GM21526 (cell line): ENCODE measurements around the gene SCD5.

Experiments
- ATAC-seq: cut with Tn5 transposase; IDR thresholded peaks from one replicate; pipeline ENCODE4 v1.9.1; 2021; ENCODE audit warnings: moderate library complexity; ENCODE audit not compliant: unreplicated experiment, low FRiP score

Gene SCD5

DNA sequence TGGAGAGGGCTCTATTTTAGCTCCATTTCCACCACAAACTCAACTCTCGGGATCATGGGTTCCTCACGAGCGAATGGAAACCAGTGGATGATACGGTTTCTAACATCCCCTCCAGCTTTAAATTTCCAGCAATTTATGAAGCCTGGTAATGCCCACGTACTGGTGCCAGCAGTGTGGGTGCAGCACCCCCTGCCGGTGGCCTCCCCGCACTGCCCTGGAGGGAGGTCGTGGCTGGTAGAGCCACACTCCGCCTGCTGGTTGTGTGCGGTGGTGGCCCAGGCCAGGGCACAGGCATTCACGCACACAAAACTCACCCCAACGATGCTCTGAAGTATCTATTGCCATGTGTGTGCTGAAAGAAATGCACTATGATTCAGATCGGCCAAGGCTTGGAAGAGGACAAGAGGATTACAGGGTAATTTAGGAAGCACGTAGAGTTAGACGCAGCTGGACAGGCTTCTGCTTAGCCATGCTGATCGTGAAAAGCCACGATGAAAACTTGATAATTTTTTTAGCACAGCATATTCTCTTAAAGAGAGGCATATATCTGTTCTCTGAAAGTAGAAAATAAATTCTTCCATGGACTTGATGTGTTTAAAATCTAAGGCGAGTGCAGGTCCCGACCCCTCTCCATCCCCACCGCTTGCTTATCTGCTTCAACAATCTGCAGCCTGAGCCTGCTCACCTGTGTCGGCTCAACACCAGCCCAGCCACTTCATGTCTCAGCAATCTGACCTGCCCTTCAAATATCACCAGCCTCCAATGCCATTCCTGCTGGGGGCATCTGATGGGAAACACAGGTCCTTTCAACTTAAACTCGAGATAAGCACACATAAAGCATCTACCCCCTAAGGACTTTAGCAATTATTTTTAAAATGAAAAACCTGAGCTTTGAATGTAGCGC, 59.1 kb downstream of the SCD5 start:
- peak; percentile 99 for ATAC-seq

DNA sequence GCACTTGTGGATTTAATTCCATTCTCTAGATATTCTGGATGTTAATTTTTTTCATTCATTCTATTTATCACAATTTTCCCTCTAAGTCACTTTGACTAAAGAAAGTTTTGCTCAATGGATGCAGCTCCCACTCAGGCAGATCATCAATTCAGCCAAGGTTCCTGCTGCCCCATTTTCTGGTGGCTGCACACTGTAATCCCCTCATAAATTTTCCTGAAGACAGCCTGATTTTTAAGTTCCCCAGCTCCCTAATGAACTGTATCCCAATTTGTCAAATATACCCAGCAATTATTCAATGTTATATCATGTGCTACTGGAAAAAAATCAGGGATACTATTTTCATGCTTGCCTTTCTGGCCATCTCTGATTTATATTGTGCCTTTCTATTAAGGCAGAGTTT, 61.2 kb downstream of the SCD5 start:
- no peak for ATAC-seq

DNA sequence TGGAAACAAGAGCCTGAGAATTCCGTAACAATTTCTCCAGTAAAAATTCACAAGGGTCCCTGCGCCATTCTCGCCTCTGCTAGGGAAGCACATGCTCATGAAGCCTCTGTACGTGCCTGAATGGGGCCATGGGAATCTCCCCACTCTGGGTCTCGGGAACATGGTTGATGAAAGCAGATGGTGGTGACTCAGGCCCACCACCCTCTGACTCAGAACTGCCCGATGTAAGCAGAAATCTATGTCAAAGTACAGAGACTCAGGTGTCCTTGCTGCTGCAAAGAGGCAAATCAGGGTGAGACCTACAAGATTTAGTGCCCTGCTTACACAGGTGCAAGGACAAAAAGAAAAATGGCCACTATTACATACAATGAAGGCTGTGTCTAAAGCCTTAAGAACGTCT, 65.0 kb downstream of the SCD5 start:
- ATAC-seq: no peak

DNA sequence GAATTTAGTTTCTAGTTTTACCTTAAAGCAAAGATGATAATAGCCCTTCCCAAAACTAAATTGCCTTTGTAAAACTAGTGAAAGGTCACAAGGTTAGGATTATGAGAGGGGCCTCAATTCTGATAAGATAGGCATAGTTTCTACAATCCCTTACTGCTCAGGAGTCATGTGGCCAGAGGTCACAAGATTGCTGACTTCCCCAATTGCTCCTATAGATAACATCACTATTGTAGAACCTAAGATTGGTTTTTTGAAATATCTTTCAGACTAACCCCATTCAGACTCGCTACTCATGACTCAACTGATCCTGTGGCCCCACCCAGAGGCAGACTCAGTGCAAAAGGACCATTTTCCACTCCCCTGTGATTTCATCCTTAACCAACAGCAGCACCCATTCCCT, 70.3 kb downstream of the SCD5 start:
- ATAC-seq: no peak

DNA sequence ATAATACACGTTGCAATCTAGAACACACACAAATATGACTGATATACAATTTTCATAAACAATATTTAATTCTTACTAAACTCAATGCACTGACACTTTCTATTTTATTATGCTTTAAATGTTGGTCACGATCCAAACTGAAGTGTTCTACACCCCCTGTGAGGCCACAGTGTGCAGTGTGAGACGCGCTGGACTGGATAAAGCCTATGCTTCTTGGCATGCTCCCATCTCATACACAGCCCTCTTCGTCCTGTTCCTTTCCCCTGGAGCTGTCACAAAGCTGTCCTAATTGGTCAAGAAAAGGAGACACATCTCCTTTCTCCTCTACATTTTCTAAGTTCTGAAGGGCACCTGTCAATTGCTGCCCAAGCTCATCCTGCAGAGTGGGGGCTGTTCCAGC, 72.0 kb downstream of the SCD5 start:
- no peak for ATAC-seq

DNA sequence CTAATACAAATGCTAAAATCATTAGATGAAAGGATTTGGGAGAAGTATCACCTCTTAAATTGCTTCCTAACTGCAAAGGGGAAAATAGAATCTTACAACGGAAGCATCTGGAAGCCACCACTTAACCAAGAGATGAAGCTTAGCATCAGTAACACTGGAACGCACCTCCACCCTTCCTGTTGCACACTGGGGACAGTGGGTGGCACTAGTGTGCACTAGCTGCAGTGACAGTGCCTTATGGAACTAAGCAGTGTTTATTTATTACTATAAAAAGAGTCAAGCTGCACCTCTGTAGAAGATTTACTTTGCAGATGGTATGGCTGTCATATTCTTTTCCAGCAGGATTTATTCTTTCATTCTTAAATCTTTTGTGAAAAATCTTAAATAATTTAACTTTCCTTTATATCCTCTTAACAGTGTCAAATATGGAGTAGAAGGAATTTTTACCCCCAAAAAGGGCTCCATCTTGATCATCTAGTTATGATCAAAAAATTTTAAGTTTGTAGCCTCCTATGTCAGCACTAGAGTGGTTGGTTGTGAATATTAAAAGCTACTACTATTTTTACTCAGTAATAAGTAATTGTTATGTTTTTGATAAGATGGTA, 76.7 kb downstream of the SCD5 start:
- ATAC-seq: no peak

DNA sequence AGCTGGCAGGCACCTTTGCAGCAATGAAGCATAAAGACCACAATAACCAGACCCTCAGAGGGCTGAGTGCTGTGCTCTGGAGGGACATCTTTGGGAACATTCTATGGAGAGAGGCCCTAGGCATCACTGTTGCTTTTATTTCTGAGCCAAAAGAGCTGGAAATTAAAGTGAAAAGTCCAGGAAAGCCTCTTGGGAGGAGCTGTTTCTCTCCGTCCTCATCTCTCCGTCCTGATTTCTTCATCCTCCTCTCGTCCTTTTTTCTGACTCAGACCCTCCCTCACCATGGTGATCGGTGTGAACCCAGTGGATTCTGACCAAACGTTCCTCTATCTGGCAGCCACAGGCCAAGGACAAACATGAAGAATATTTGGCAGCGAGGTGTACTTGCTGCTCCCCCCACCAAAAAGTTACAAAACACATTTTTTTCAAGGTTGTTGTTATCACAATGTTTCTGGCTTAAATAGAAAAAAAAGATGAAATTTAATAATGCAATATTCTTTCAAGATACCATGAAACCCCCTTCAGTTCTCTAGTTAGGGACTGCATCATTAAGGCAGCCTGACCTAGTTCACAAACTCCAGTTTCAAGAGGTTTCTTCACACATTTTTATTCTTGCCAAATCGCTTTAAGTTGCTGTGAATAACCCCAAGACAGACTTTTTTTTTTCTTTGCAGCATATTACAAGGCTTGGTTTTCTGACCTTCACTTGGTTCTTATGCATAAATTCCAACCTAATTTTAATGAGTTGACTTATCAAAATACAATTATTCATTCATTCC, 80.2 kb downstream of the SCD5 start:
- ATAC-seq: no peak

DNA sequence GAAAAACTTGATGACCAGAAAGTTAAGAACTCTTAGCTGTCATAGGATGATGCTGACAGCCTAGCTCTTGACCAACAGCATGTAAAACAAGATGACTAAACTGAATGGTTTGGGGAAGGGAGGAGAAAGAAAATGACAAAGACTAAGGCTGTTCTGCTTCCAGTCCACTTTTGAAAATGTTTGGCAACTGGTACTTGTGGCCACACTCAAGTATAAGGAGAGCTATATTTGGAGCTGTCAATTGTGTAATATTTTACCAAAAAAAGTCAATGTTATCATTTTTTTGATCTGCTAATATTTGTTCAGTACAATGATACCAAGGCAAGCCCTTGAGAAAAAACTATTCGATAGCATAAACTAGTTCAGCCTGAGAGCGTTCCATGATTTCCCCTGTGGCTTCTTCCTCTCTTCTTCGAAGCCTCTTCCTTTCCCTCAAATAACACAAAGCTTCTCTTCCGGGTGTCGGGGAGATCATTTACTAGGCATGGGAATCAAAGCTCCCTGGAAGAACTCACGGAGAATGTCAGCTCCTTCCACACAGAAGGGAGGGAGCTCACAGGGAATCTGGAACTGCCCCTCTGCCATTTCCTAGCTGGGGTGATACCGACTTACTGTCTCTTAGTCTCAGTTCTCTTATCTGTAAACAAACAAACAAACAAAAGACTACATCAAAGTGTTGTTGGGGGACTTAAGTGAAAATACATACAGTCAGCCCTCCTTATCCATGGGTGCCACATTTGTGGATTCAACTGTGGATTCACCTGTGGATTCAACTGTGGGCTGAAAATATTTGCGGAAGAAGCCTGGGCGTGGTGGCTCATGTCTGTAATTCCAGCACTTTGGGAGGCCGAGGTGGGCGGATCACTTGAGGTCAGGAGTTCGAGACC, 82.6 kb downstream of the SCD5 start:
- no peak for ATAC-seq

DNA sequence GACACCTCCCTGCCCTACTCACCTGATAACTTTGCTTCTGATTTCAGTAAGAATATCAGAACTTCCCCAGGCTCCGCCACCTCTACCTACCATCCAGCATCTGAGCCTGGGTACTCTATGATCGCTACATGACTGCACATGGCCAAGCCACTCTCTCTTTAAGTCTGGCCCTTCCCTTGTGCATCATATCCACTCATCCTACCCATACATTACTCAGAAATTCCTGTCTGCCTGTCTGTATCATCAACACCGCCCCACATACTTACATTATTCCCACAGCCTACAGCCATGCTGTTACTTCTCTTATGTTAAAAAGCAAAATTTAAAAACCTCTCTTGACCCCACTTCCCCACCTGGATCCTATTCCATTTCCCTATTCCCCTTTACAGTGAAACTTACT, 84.7 kb downstream of the SCD5 start:
- ATAC-seq: no peak

DNA sequence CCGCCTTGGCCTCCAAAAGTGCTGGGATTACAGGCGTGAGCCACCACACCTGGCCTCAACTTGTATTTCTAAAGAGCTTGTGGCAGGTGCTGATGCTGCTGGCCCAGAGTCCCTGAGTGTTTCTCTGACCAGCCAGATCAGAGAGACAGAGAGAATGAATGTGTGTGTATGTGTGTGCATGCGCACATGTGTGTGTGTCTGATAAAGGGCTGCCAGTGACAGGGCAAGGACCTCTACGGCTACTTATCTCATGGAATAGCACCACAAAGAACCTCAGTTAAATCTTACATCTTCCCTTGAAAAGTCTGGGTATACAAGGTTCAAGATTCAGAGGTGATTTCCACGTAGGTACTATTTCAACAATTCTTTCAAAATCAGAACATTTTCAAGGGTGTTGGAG, 86.0 kb downstream of the SCD5 start:
- ATAC-seq: no peak

DNA sequence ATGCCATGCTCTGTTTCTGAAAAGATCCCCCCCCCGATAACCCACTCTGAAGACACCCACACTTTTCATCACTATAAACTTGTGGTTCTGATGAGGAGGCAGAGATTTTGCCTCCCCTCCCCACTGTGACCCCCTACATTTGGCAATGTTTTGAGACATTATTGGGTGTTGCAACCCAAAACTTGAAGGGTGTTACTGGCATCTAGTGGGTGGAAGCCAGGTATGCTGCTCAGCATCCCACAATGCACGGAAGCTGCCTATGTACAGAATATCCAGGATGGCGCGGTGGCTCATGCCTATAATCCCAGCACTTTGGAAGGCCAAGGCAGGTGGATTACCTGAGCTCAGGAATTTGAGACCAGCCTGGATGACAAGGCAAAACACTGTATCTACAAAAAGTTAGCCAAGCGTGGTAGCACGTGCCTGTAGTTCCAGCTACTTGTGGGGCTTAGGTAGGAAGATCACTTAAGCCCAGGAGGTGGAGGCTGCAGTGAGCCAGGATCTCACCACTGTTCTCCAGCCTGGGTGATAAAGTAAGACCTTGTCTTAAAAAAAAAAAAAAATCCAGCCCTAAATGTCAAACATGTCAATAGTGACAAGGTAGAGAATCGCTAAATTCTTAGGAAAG, 87.3 kb downstream of the SCD5 start:
- ATAC-seq: no peak

DNA sequence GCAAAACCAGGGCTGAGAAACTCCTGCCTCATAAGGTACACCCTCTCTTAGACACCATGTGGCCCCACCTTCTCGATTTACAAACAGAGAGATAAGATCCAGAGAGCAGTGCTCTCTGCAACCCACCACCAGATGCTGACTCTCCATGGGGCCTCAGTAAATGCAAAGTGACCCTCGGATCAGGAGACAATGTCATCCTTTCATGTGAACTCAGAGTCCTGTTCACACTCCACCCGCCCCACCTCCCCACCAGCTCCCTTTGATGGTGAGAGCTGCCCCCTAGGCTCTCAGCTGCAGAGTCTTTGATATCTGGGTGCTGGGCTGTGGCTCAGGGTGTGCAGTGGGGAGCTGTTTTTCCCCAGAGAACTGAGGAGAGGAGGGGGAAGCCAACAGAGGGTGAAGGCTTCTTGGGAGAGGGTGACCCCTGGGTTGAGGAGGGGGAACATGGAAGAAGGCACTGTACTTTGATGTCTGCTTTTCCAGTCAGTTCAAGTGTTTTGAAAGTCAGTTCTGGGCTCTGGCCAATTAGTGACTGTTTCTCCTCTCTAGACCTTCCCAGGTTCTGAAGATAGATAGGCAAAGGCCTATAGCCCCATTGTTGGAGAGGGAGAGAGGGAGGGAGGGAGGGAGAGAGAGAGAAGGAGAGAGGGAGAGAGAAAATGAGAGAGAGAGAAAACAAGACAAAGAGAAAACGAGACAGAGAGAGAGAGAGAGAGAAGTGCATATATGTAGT, 88.2 kb downstream of the SCD5 start:
- no peak for ATAC-seq

DNA sequence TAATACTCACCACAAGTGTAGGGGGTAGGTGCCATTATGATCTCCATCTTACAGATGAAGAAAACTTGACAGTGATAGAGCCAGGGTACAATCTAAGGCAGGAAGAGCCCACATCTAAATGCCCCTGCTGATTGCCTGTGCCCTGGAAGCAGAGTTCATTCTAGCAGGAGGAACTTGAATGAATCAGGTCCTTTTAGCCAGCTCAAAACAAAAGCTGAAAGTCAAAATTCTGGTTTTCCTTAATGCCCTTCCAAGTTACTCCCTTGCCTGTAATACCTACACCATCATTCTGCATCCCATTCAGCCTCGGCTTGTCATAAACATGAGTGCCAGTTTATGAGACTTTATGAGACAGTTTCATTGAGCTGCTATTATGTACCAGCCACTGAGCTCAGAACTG, 89.6 kb downstream of the SCD5 start:
- ATAC-seq: no peak

DNA sequence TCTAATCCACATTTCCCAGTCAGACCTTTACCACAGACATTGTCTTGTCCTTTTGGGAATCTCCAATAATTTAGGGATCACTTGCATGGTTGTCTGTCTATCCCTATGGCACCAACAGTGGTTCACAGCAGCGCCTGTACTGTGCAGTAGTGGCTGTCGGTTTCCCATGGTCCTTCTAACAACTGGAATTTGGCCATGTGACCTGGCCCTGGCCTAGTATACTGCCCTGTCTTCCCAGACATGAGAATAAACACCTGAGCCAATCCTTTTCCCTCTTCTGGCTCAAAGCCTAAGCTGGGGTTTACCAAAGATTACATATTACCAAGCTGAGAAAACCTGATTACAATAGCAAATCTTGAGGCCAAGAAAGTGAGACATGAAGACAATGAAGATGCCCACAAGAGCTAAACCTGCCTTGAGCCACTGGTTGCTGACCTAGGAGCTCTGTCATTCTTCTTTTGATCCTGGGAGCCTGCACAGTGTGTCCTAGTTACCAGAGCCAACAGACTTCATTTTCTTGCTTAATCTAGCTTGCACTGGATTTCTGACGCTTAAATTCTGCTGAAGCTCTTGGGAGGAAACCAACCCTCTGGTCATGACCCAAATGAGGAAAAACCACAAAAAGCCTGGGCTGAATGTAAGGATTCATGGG, 92.1 kb downstream of the SCD5 start:
- ATAC-seq: no peak

DNA sequence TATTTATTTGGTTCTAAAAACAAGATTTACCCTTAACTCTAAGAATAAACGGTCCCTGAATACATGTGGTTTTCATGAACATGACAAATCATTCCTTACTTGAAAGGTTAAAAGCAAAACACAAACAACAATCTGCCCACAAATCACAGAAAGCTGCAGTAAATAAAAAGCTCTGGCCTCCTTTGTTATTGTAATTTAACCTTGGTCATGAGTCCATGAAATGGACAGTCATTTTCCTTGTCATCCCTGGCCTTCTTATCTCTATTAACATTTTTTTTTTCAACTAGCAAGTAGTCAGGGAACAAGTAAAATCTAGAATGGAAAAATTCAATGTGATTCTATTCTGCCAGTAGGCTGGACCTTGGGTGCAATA, 92.7 kb downstream of the SCD5 start:
- ATAC-seq: no peak

DNA sequence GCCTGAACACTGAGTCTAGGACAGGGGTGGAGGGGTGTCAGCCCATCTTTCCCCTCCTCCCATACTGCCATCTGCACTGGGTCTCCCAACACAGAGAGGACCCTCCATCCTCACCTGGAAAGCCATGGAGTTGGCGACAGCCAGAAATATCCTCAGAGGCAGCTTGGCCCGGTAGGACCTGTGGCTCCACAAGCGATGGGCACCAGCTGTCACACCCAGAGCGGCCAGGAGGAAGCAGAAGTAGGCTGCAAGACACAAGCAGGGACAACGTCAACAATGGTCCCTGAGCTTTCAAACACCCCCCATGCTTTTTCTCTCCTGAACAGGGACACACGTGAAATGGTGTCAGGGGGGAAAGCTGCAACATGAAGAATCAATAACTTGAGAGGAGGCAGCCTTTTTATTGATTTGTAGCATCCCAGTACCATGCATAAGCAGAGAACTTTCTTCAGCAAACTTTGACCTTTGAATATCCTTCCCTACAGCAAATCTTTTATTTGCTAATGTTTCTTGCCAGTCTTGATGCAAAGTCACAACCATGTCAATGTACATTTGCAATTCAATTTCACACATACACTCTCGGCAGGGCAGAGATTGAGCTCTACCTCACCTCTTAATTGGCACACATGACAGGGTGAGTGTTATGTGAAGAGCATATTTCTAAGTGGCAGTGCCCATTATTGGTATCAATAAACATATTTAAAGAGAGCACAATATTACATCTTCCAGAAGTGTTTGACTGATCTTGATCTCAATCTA, 93.2 kb downstream of the SCD5 start:
- no peak for ATAC-seq

DNA sequence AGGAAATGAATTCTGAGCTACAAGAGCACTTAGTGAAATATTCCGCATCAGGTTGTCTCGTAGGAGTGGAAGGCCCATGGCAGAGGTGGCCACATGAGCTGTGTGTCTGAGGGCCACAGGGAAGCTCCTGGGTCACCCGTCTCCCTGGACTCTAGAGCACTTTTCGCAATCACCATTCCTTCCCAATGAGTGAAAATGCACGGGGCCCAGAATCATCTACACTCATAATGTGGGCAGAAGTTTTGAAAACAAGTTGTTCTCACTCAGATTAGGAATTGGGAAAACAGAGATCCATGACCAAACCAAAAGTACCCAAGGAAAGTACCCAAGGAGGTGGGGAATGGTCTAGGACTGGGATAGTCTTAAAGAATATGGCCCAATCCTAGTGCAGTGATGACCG, 94.4 kb downstream of the SCD5 start:
- ATAC-seq: no peak

DNA sequence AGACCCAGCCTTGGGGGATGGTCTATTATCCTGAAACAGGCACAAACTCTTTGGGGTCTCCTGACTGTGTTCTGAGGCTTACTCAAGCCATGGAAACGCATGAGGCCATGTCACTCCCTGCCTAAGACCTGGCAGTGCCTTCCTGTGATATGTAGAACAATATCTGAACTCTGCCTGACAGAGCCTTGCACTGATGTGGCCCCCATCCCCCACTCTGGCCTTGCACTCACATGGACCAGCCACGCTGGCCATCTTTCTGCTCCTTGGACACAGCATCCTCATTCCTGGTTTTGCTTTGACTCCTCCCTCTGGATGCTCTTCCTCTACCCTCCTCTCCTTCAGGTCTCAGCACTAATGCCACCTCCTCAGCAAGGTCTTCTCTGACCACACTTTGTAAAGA, 100.2 kb downstream of the SCD5 start:
- ATAC-seq: no peak
